ENCODE data around the gene GTF2H1. TPM values are rescaled to one million over a fixed set of nuclear protein-coding genes. Genes with fewer than 3 reads are reported as not detected.

GTF2H1 gene
- total RNA-seq, 1 donor from 2014 or later: 41.7 TPM

DNA sequence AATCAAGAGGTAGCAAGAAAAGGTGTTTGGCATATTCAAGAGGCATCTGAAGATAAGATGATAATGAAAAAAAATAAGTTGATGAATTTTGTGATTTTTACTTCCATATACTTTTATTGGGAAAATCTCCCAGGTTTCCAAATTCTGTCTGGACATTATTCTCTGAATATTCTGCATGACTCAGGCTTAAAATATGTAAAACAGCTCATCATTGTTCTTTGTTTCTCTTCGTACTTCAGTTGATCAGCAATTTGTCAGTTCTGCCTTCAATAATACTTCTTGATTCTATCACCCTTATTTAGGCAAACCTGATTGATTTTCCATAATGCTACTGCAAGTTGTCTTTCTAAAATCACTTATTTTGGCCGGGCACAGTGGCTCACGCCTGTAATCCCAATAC, 30.2 kb downstream of the GTF2H1 start:
- no peak overlapping the region for H3K27ac Mint-ChIP-seq (ENCODE audit: unreplicated experiment)
- H3K9me3 Mint-ChIP-seq: no peaks in the 10 kb centered on the region
- no peaks in the 10 kb centered on the region for H3K4me1 Mint-ChIP-seq
- TF ChIP-seq, protein P1, sequence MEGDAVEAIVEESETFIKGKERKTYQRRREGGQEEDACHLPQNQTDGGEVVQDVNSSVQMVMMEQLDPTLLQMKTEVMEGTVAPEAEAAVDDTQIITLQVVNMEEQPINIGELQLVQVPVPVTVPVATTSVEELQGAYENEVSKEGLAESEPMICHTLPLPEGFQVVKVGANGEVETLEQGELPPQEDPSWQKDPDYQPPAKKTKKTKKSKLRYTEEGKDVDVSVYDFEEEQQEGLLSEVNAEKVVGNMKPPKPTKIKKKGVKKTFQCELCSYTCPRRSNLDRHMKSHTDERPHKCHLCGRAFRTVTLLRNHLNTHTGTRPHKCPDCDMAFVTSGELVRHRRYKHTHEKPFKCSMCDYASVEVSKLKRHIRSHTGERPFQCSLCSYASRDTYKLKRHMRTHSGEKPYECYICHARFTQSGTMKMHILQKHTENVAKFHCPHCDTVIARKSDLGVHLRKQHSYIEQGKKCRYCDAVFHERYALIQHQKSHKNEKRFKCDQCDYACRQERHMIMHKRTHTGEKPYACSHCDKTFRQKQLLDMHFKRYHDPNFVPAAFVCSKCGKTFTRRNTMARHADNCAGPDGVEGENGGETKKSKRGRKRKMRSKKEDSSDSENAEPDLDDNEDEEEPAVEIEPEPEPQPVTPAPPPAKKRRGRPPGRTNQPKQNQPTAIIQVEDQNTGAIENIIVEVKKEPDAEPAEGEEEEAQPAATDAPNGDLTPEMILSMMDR (conservative IDR thresholded peaks at IDR 0.05): no peak
- no peaks in the 10 kb centered on the region for H3K27me3 Mint-ChIP-seq (ENCODE audit: low read depth)
- peaks cover 10% of the 10 kb centered on the region for H3K36me3 Mint-ChIP-seq (ENCODE audit: low read depth)
- H3K4me3 Mint-ChIP-seq: no peak overlapping the region
- DNase-seq (ENCODE audit: low read depth, low spot score): no peak

DNA sequence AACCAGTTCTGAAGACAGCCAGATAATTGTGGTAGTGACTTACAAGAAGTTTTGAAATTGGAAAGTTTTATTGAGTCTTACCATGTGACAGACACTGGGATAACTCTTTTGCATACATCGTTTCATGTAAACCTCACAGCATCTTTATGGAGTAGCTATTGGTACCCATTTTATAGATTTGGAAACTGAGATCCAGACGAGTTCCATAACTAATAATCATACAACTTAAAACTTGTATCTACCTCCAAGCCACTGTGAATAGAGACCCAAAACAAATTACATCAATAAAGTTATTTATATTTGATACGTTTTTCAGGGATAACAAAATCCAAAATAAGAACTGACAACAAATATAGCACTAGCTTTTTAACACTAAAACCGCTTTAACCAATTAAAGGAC, 36.3 kb downstream of the GTF2H1 start:
- no peaks in the 10 kb centered on the region for H3K27me3 Mint-ChIP-seq (ENCODE audit: low read depth)
- H3K4me1 Mint-ChIP-seq: no peaks in the 10 kb centered on the region
- H3K36me3 Mint-ChIP-seq (ENCODE audit: low read depth): peaks cover 13% of the 10 kb centered on the region
- H3K9me3 Mint-ChIP-seq: no peaks in the 10 kb centered on the region
- no peak overlapping the region for H3K27ac Mint-ChIP-seq (ENCODE audit: unreplicated experiment)
- no peak for DNase-seq (ENCODE audit: low read depth, low spot score)
- TF ChIP-seq, protein P1 (conservative IDR thresholded peaks at IDR 0.05): no peak
- H3K4me3 Mint-ChIP-seq: no peak overlapping the region

DNA sequence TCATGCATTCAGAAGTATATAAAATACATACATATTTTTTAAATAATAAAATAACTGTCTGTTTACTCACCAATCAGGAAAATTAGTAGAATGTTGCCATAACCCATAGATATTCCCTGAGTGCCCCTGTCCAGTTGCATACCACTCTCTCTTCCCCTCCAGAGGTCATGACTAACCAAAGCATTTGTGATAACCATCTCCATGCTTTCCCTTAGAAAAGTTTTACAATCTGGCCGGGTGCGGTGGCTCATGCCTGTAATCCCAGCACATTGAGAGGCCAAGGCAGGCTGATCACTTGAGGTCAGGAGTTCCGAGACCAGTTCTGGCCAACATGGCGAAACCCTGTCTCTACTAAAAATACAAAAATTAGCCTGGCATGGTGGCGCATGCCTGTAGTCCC, 38.8 kb downstream of the GTF2H1 start:
- no peak overlapping the region for H3K4me3 Mint-ChIP-seq
- no peaks in the 10 kb centered on the region for H3K9me3 Mint-ChIP-seq
- H3K27ac Mint-ChIP-seq (ENCODE audit: unreplicated experiment): no peak overlapping the region
- H3K36me3 Mint-ChIP-seq (ENCODE audit: low read depth): peaks cover 11% of the 10 kb centered on the region
- H3K4me1 Mint-ChIP-seq: no peaks in the 10 kb centered on the region
- TF ChIP-seq, protein P1 (conservative IDR thresholded peaks at IDR 0.05): no peak
- H3K27me3 Mint-ChIP-seq (ENCODE audit: low read depth): no peaks in the 10 kb centered on the region
- no peak for DNase-seq (ENCODE audit: low read depth, low spot score)

DNA sequence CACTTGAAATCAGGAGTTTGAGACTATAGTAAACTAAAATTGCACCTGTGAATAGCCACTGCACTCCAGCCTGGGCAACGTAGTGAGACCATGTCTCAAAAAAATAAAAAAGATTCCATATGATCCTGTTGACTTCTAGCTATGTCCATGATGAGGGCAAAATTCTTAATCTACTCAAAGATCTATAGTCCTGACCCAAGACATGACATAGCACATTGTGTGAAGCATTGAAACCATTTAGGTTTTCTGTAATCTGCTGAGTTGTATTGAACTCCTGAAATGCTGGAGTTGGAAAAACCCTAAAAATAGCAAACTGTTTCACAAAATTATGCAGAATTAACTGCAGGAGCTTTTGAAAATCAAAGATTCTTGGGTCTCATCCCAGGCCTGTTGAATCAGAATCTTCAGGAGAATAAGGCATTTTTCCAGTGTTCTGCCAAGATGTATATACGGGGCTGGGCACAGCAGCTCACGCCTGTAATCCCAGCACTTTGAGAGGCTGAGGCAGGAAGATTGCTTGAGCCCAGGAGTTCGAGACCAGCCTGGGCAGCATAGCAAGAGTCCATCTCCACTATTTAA, 42.2 kb downstream of the GTF2H1 start:
- TF ChIP-seq, protein P1 (conservative IDR thresholded peaks at IDR 0.05): no peak
- Mint-ChIP-seq H3K4me1 (no peaks in the 10 kb centered on the region), H3K36me3 (ENCODE audit: low read depth) (peaks cover 7% of the 10 kb centered on the region), H3K4me3 (no peak overlapping the region), H3K27ac (ENCODE audit: unreplicated experiment) (no peak overlapping the region), H3K27me3 (ENCODE audit: low read depth) (no peaks in the 10 kb centered on the region), H3K9me3 (no peaks in the 10 kb centered on the region)
- DNase-seq (ENCODE audit: low read depth, low spot score): no peak

DNA sequence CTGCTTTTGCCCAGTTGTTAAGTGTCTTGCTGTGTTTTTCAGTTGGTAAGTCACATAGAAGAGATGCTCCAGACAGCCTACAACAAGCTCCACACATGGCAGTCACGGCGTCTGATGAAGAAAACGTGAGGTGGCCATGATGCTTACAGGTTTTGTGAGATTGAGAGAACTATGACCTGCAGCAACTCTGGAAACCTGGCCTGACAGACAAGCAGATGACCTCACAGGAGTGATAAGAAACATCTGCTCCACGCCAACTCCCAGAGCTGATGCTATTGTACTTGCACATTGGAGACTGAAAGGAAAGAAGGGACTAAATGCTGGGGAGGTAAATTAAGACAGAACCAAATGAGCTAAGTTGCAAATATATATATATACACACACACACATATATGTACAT, 43.4 kb downstream of the GTF2H1 start:
- H3K4me1 Mint-ChIP-seq: no peaks in the 10 kb centered on the region
- DNase-seq (ENCODE audit: low read depth, low spot score): no peak
- H3K9me3 Mint-ChIP-seq: no peaks in the 10 kb centered on the region
- TF ChIP-seq, protein P1 (conservative IDR thresholded peaks at IDR 0.05): no peak
- H3K4me3 Mint-ChIP-seq: no peak overlapping the region
- no peak overlapping the region for H3K27ac Mint-ChIP-seq (ENCODE audit: unreplicated experiment)
- H3K27me3 Mint-ChIP-seq (ENCODE audit: low read depth): no peaks in the 10 kb centered on the region
- H3K36me3 Mint-ChIP-seq (ENCODE audit: low read depth): peaks cover 7% of the 10 kb centered on the region

All from neural crest cell (in vitro differentiated cells).